NB4 (cell line): ENCODE measurements around the gene TSHZ2.

Experiments used
- DNase-seq: peaks from one replicate; pipeline ENCODE4 v3.0.0; 2010; ENCODE audit warnings: low read depth
- H3K4me3 ChIP-seq: one replicate; pipeline ENCODE4 v1.5.1; 2011; ENCODE audit warnings: mild to moderate bottlenecking, low read depth, low read length, moderate library complexity
- CTCF ChIP-seq: IDR thresholded peaks from one replicate; pipeline ENCODE4 v1.5.1; 2012; ENCODE audit warnings: low read depth, low read length
- MAX ChIP-seq: IDR thresholded peaks from 2 replicates; pipeline ENCODE4 v1.6.1; 2011; ENCODE audit warnings: low read depth, low read length
- MYC ChIP-seq: IDR thresholded peaks from 2 replicates; pipeline ENCODE4 v1.6.1; 2011; ENCODE audit warnings: low read depth, low read length
- POLR2A ChIP-seq: IDR thresholded peaks from 2 replicates; pipeline ENCODE4 v1.6.1; 2011; ENCODE audit warnings: mild to moderate bottlenecking; ENCODE audit not compliant: insufficient read length; ENCODE audit errors: extremely low read depth

TSHZ2 gene

GRCh38 chr20:53385941-53386767 is 414.0 kb downstream of the TSHZ2 start:
- H3K4me3 ChIP-seq: no peak overlapping the region
- TF ChIP-seq CTCF: no peak
- no peak for TF ChIP-seq MAX
- TF ChIP-seq MYC: no peak
- no peak for TF ChIP-seq POLR2A
- no peak for DNase-seq

DNA sequence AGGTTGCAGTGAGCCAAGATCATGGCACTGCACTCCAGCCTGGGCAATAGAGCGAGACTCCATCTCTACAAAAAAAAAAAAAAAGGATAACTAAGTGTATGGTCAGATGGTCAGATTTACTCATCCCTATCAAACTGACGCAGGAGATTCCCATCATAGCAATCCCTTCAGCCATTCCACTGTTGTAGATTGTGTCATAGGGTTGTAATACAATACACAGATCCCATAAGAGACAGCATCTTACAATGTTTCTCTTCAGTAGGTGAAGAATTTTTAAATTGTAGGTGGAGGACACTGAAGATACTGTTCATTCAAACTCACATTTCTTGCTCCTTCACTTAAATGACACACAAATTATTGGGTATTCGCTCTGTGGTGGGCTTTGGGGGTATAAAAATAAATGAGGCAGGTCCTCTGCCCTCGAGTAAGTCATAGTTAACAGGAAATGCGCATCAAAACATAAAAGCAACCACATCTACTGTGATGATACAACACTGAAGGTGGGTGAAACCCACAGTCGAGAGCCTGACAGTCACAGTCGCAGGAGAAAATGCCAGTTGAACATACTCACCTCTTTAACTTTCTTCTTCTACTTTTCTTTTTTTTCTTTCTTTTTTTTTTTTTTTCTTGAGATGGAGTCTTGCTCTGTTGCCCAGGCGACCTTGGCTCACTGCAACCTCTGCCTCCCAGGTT is 416.0 kb downstream of the TSHZ2 start:
- TF ChIP-seq CTCF (no peak), MYC (no peak), MAX (no peak), POLR2A (no peak)
- DNase-seq: no peak
- no peak overlapping the region for H3K4me3 ChIP-seq

DNA sequence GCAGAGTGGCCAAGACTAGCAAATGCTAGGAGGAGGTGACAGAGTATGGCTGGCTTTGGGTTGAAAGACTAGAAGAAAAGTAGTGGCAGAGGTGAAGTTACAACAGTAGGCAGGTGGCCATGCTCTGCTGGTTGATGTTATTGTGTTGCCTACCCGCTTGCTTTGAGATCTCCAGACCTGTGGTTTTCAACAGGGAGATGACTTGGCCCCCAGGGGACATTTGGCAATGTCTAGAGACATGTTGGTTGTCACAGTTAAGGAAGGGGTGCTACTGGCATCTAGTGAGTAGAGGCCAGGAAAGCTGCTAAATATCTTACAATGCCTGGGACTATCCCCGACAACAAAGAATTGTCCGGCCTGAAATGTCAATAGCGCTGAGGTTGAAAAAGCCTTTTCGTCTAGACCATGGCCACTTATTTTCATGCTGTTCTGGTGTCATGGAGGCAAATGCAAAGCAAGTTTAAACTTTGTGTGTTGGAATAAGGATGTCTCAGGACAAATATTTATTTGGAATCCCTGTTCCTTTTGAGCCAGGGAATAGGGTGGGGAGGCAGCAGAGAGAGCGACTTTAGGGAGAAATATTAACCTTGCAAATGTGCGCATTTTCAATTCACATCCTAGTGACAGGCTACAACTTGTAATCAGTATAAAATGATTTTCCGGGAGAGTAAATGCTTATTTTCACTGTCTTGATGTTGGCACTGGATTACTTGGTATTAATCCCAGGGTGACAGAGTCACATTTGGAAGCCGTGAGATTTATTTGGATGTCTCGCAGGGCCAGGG is 417.6 kb downstream of the TSHZ2 start:
- peak; percentile 78 for DNase-seq
- TF ChIP-seq MYC (no peak), POLR2A (no peak), MAX (no peak), CTCF (no peak)
- H3K4me3 ChIP-seq: no peak overlapping the region

GRCh38 chr20:53390770-53391169 is 418.6 kb downstream of the TSHZ2 start:
- H3K4me3 ChIP-seq: no peak overlapping the region
- TF ChIP-seq POLR2A (no peak), CTCF (no peak)
- no peak for DNase-seq

DNA sequence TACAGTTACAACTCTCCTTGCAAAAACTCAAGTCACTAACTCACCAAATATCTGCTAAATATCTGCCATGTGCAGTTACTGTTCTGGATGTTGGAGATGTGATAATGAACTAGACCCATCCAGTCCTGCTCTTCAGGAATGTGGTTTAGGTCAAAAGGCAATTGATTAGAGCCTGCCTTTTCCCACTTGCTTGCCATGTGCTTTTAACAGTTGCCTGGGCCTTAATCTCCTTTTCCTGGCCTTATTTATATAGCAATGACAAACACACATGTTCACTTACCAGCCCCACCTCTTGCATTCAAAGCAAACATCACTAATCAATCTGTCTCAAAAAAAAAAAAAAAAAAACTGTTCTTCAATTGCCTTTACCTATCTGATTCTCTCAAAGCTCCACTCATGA is 422.3 kb downstream of the TSHZ2 start:
- H3K4me3 ChIP-seq: no peak overlapping the region
- TF ChIP-seq MYC: no peak
- TF ChIP-seq CTCF: no peak
- no peak for TF ChIP-seq MAX
- no peak for TF ChIP-seq POLR2A
- DNase-seq: no peak
